ENCODE data around the gene CCDC183. TPM values are rescaled to one million over a fixed set of nuclear protein-coding genes. Genes with fewer than 3 reads are reported as not detected.
A peak's percentile ranks its signal among the peaks of the same experiment; 100 is the strongest.

Gene CCDC183
- total and polyA plus RNA-seq, 4 experiments from 2014 or later = 0.64 to 2.5 (median 1.6) TPM

DNA sequence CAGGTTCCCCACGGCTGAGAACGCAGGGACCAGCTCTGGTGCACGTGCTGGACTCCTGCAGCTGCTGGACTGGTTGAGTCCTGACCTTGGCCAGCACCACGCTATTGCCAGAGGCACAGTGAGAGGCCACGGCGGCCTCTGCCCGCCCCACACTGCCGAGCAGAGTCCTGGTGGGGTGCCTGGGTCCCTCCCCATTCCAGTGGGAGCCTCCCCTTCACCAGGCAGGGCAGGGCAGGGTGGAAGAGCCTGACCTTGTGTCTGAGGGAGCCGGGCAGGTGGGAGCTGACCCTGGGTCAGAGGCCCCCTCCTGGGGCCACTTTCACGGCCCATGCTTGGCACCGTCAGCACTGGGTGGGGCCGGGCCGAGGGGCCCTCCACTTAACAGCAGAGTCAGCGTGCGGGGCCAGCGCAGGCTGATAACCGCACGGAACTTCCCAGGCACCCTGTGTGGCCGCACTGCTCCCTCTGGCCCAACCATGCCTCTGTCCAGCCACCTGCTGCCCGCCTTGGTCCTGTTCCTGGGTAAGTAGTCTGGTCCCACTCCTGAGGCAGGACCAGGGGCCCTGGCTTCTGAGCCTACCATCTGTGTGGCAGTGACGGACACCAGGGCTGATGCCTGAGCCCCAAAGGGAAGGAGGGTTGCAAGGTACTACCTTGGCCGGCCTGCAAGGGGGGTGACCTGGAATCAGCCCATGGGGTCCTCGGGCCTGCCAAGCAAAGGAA lies 56.0 kb downstream of the CCDC183 start, which contains the start of gene MAMDC4:
Gene MAMDC4 (plus strand): TSS at position 406 of the 723 bp plus-strand sequence. CDS start 71 bp downstream, at position 477.
- peaks cover 0 to under 1% (median 0%) of the 10 kb centered on the region in 8 donors for H3K9me3 Mint-ChIP-seq
- H3K4me1 Mint-ChIP-seq = peaks cover 3 to 21% (median 14%) of the 10 kb centered on the region in 4 donors
- peaks cover 0 to 6% of the 10 kb centered on the region in 2 donors for H3K27me3 Mint-ChIP-seq
- H3K27ac Mint-ChIP-seq = no peak within 1 kb of the TSS
- ChIA-PET POLR2A (ENCODE audit: partially characterized antibody) (no interaction called here), CTCF (ENCODE audit: partially characterized antibody) (interaction anchor here (1.2 kb wide), 1 partner anchor 10 kb away, joined by 4 read pairs; the partner anchor contains the start of gene AJM1)
- Histone ChIP-seq H3K4me1 (ENCODE audit: insufficient read depth, low read length) (peaks cover 20% of the 10 kb centered on the region), H3K27ac (ENCODE audit: low read depth, low read length) (no peak within 1 kb of the TSS), H3K27me3 (ENCODE audit: insufficient read depth, low read length) (no peaks in the 10 kb centered on the region), H3K36me3 (ENCODE audit: insufficient read depth, low read length) (no peaks in the 10 kb centered on the region), H3K4me3 (ENCODE audit: low read length in 2 of 2) (no peak within 1 kb of the TSS), H3K9me3 (ENCODE audit: control insufficient read depth in 1 of 2, low read length in 2 of 2) (no peaks in the 10 kb centered on the region)
- intact Hi-C loops (cut with micrococcal nuclease) = no loop called here
- DNase-seq = peak in 1 of 5 donors; percentile 23
- peak within 1 kb of the TSS in 1 of 8 donors; percentile 39 for H3K4me3 Mint-ChIP-seq
- peaks cover 0 to 10% of the 10 kb centered on the region in 2 donors for H3K36me3 Mint-ChIP-seq

GRCh38 chr9:136852664-136853595 lies 56.8 kb downstream of the CCDC183 start:
- peaks cover 0 to 2% of the 10 kb centered on the region in 2 donors for H3K27me3 Mint-ChIP-seq
- peaks cover 0 to 6% of the 10 kb centered on the region in 2 donors for H3K36me3 Mint-ChIP-seq
- POLR2A ChIA-PET (ENCODE audit: partially characterized antibody) = interaction anchor here (1.1 kb wide), 1 partner anchor 11 kb away, joined by 3 read pairs; the partner anchor contains the start of gene AJM1
- peaks cover 0 to 15% (median 9%) of the 10 kb centered on the region in 4 donors for H3K4me1 Mint-ChIP-seq
- CTCF ChIA-PET (ENCODE audit: partially characterized antibody) = no interaction called here
- Histone ChIP-seq H3K4me3 (ENCODE audit: low read length in 2 of 2) (no peak overlapping the region), H3K9me3 (ENCODE audit: control insufficient read depth in 1 of 2, low read length in 2 of 2) (no peaks in the 10 kb centered on the region), H3K27me3 (ENCODE audit: insufficient read depth, low read length) (no peaks in the 10 kb centered on the region), H3K27ac (ENCODE audit: low read depth, low read length) (no peak overlapping the region), H3K36me3 (ENCODE audit: insufficient read depth, low read length) (no peaks in the 10 kb centered on the region), H3K4me1 (ENCODE audit: insufficient read depth, low read length) (peaks cover 14% of the 10 kb centered on the region)
- H3K9me3 Mint-ChIP-seq = no peaks in the 10 kb centered on the region
- no peak overlapping the region for H3K27ac Mint-ChIP-seq
- DNase-seq = peak in 1 of 5 donors; percentile 31
- intact Hi-C loops (cut with micrococcal nuclease) = no loop called here
- no peak overlapping the region for H3K4me3 Mint-ChIP-seq

GRCh38 chr9:136853596-136854112 lies 57.5 kb downstream of the CCDC183 start:
- POLR2A ChIA-PET (ENCODE audit: partially characterized antibody) = interaction anchor here (1.1 kb wide), 1 partner anchor 11 kb away, joined by 3 read pairs; the partner anchor contains the start of gene AJM1

GRCh38 chr9:136854113-136854841 lies 58.1 kb downstream of the CCDC183 start:
- ChIA-PET POLR2A (ENCODE audit: partially characterized antibody) (interaction anchor here (1.1 kb wide), 2 partner anchors 10 to 12 kb away, joined by 3 to 4 read pairs; partner anchors contain the start of gene AJM1), CTCF (ENCODE audit: partially characterized antibody) (interaction anchor here (1.0 kb wide), 1 partner anchor 10 kb away, joined by 3 read pairs; no protein-coding TSS in a partner anchor)
- peak in 1 of 5 donors; percentile 38 for DNase-seq
- peak overlapping the region in 1 of 8 donors; percentile 36 for H3K4me3 Mint-ChIP-seq
- peaks cover 8% of the 10 kb centered on the region for H3K4me1 ChIP-seq (ENCODE audit: insufficient read depth, low read length)
- no peaks in the 10 kb centered on the region for H3K9me3 Mint-ChIP-seq
- no peak overlapping the region for H3K27ac ChIP-seq (ENCODE audit: low read depth, low read length)
- H3K4me1 Mint-ChIP-seq = peaks cover 0 to 12% (median 4%) of the 10 kb centered on the region in 4 donors
- peaks cover 0 to 1% of the 10 kb centered on the region in 2 donors for H3K36me3 Mint-ChIP-seq
- H3K27me3 Mint-ChIP-seq = no peaks in the 10 kb centered on the region
- intact Hi-C loops (cut with micrococcal nuclease) = no loop called here
- H3K9me3 ChIP-seq (ENCODE audit: control insufficient read depth in 1 of 2, low read length in 2 of 2) = no peaks in the 10 kb centered on the region
- H3K36me3 ChIP-seq (ENCODE audit: insufficient read depth, low read length) = no peaks in the 10 kb centered on the region
- no peak overlapping the region for H3K4me3 ChIP-seq (ENCODE audit: low read length in 2 of 2)
- H3K27me3 ChIP-seq (ENCODE audit: insufficient read depth, low read length) = no peaks in the 10 kb centered on the region
- peak overlapping the region in 1 of 7 donors; percentile 24 for H3K27ac Mint-ChIP-seq

More at GRCh38 chr9:136853596-136854112, 57.5 kb downstream of the CCDC183 start:
- peaks cover 0 to 12% (median 7%) of the 10 kb centered on the region in 4 donors for H3K4me1 Mint-ChIP-seq
- CTCF ChIA-PET (ENCODE audit: partially characterized antibody) = interaction anchor here (1.0 kb wide), 1 partner anchor 10 kb away, joined by 3 read pairs; no protein-coding TSS in a partner anchor
- Histone ChIP-seq H3K4me1 (ENCODE audit: insufficient read depth, low read length) (peaks cover 8% of the 10 kb centered on the region), H3K9me3 (ENCODE audit: control insufficient read depth in 1 of 2, low read length in 2 of 2) (no peaks in the 10 kb centered on the region), H3K27me3 (ENCODE audit: insufficient read depth, low read length) (no peaks in the 10 kb centered on the region), H3K27ac (ENCODE audit: low read depth, low read length) (no peak overlapping the region), H3K36me3 (ENCODE audit: insufficient read depth, low read length) (no peaks in the 10 kb centered on the region), H3K4me3 (ENCODE audit: low read length in 2 of 2) (no peak overlapping the region)
- intact Hi-C loops (cut with micrococcal nuclease) = no loop called here
- H3K9me3 Mint-ChIP-seq = no peaks in the 10 kb centered on the region
- H3K27me3 Mint-ChIP-seq = peaks cover 0 to 2% of the 10 kb centered on the region in 2 donors
- peak overlapping the region in 2 of 7 donors; percentile 24 to 41 for H3K27ac Mint-ChIP-seq
- DNase-seq = peak in 1 of 5 donors; percentile 38
- peaks cover 0 to 5% of the 10 kb centered on the region in 2 donors for H3K36me3 Mint-ChIP-seq
- no peak overlapping the region for H3K4me3 Mint-ChIP-seq

- POLR2A ChIA-PET (ENCODE audit: partially characterized antibody) = interaction anchor here (1.1 kb wide), 1 partner anchor 9 kb away, joined by 4 read pairs; no protein-coding TSS in a partner anchor
These were observed 58.8 kb downstream of the CCDC183 start for GRCh38 chr9:136854842-136855460.

More at GRCh38 chr9:136854842-136855460, 58.8 kb downstream of the CCDC183 start:
- H3K36me3 ChIP-seq (ENCODE audit: insufficient read depth, low read length) = no peaks in the 10 kb centered on the region
- Mint-ChIP-seq H3K4me3 (peak overlapping the region in 1 of 8 donors; percentile 36), H3K27ac (no peak overlapping the region), H3K4me1 (peaks cover 0 to 8% (median under 1%) of the 10 kb centered on the region in 4 donors), H3K9me3 (no peaks in the 10 kb centered on the region), H3K27me3 (no peaks in the 10 kb centered on the region), H3K36me3 (no peaks in the 10 kb centered on the region)
- intact Hi-C loops (cut with micrococcal nuclease) = no loop called here
- H3K27ac ChIP-seq (ENCODE audit: low read depth, low read length) = no peak overlapping the region
- H3K27me3 ChIP-seq (ENCODE audit: insufficient read depth, low read length) = no peaks in the 10 kb centered on the region
- H3K4me3 ChIP-seq (ENCODE audit: low read length in 2 of 2) = no peak overlapping the region
- H3K4me1 ChIP-seq (ENCODE audit: insufficient read depth, low read length) = peaks cover 5% of the 10 kb centered on the region
- no peaks in the 10 kb centered on the region for H3K9me3 ChIP-seq (ENCODE audit: control insufficient read depth in 1 of 2, low read length in 2 of 2)
- CTCF ChIA-PET (ENCODE audit: partially characterized antibody) = no interaction called here
- peak in 1 of 5 donors; percentile 28 for DNase-seq
